AG09319 (cell line): ENCODE results near the gene EN2.
"Not testable (repeated sequence)": the region's sequence is repeated elsewhere in the genome, so short reads cannot be mapped to it uniquely, and the experiment has no call there.

Experiments used
- DNase-seq: peaks from one replicate; pipeline ENCODE4 v3.0.0-alpha.2; 2010; ENCODE audit warnings: low read depth; ENCODE audit errors: extremely low read depth
- CTCF ChIP-seq: IDR thresholded peaks from 2 replicates; pipeline ENCODE4 v1.5.1; 2011; ENCODE audit warnings: low read depth, mild to moderate bottlenecking, inconsistent platforms, low read length, moderate library complexity

Gene EN2

GRCh38 chr7:155437836-155438235, 20.1 kb upstream of the EN2 start:
- no peak for TF ChIP-seq CTCF
- no peak for DNase-seq

- no peak for DNase-seq
- TF ChIP-seq CTCF = no peak
Observed at GRCh38 chr7:155438777-155439176, 19.2 kb upstream of the EN2 start.

- DNase-seq = no peak
- TF ChIP-seq CTCF = no peak
Observed at GRCh38 chr7:155439311-155440017, 18.5 kb upstream of the EN2 start.

- DNase-seq = no peak
- no peak for TF ChIP-seq CTCF
Observed at GRCh38 chr7:155440018-155440410, 17.9 kb upstream of the EN2 start.

- DNase-seq = no peak
- TF ChIP-seq CTCF = no peak
Observed at GRCh38 chr7:155441856-155442255, 16.1 kb upstream of the EN2 start.

- no peak for DNase-seq
- no peak for TF ChIP-seq CTCF
Observed at GRCh38 chr7:155444746-155445145, 13.2 kb upstream of the EN2 start.

- not testable (repeated sequence) for DNase-seq
Observed at GRCh38 chr7:155445606-155446005, 12.3 kb upstream of the EN2 start.

- no peak for TF ChIP-seq CTCF
- no peak for DNase-seq
Observed at GRCh38 chr7:155447603-155448002, 10.3 kb upstream of the EN2 start.
